ENCODE results near the gene DGCR6.
"Not testable (repeated sequence)": the region's sequence is repeated elsewhere in the genome, so short reads cannot be mapped to it uniquely, and the experiment has no call there.

Gene DGCR6

GRCh38 chr22:18934688-18935087 is 28.6 kb downstream of the DGCR6 start:
- not testable (repeated sequence) for H3K4me1 ChIP-seq (ENCODE audit: insufficient read depth, low read length); H3K36me3 ChIP-seq (ENCODE audit: insufficient read depth, low read length)

GRCh38 chr22:18935889-18936529 is 29.9 kb downstream of the DGCR6 start, which contains the start of gene PRODH:
PRODH (minus strand) TSS chr22:18936293; CDS start chr22:18936287, 6 bp downstream.
- no peaks in the 10 kb centered on the region for H3K4me1 ChIP-seq (ENCODE audit: insufficient read depth, low read length)
- H3K36me3 ChIP-seq (ENCODE audit: insufficient read depth, low read length), result no peaks in the 10 kb centered on the region
- H3K4me3 ChIP-seq (ENCODE audit: low read depth in 1 of 2, low read length in 2 of 2), result no peak within 1 kb of the TSS
- no peak within 1 kb of the TSS for H3K9ac ChIP-seq (ENCODE audit: low read length)
- H3K9me3 ChIP-seq (ENCODE audit: low read length), result no peaks in the 10 kb centered on the region
- no peak within 1 kb of the TSS for H3K27ac ChIP-seq (ENCODE audit: low read depth, low read length)
- H3K27me3 ChIP-seq (ENCODE audit: control insufficient read depth in 1 of 2, insufficient read depth in 2 of 2, low read length in 2 of 2), result no peaks in the 10 kb centered on the region

More at GRCh38 chr22:18934688-18935087, 28.6 kb downstream of the DGCR6 start:
- not testable (repeated sequence) for H3K4me3 ChIP-seq (ENCODE audit: low read depth in 1 of 2, low read length in 2 of 2); H3K9ac ChIP-seq (ENCODE audit: low read length); H3K27me3 ChIP-seq (ENCODE audit: control insufficient read depth in 1 of 2, insufficient read depth in 2 of 2, low read length in 2 of 2); H3K9me3 ChIP-seq (ENCODE audit: low read length); H3K27ac ChIP-seq (ENCODE audit: low read depth, low read length)

GRCh38 chr22:18938691-18939090 is 32.6 kb downstream of the DGCR6 start:
- not testable (repeated sequence) for H3K27me3 ChIP-seq (ENCODE audit: control insufficient read depth in 1 of 2, insufficient read depth in 2 of 2, low read length in 2 of 2); H3K9me3 ChIP-seq (ENCODE audit: low read length); H3K27ac ChIP-seq (ENCODE audit: low read depth, low read length); H3K9ac ChIP-seq (ENCODE audit: low read length); H3K36me3 ChIP-seq (ENCODE audit: insufficient read depth, low read length); H3K4me1 ChIP-seq (ENCODE audit: insufficient read depth, low read length); H3K4me3 ChIP-seq (ENCODE audit: low read depth in 1 of 2, low read length in 2 of 2)

GRCh38 chr22:18947105-18947504 is 41.0 kb downstream of the DGCR6 start:
- not testable (repeated sequence) for H3K36me3 ChIP-seq (ENCODE audit: insufficient read depth, low read length); H3K4me1 ChIP-seq (ENCODE audit: insufficient read depth, low read length); H3K9ac ChIP-seq (ENCODE audit: low read length); H3K9me3 ChIP-seq (ENCODE audit: low read length); H3K27ac ChIP-seq (ENCODE audit: low read depth, low read length); H3K4me3 ChIP-seq (ENCODE audit: low read depth in 1 of 2, low read length in 2 of 2); H3K27me3 ChIP-seq (ENCODE audit: control insufficient read depth in 1 of 2, insufficient read depth in 2 of 2, low read length in 2 of 2)

- Histone ChIP-seq H3K9ac (ENCODE audit: low read length) (no peak overlapping the region), H3K27me3 (ENCODE audit: control insufficient read depth in 1 of 2, insufficient read depth in 2 of 2, low read length in 2 of 2) (no peaks in the 10 kb centered on the region), H3K9me3 (ENCODE audit: low read length) (no peaks in the 10 kb centered on the region), H3K4me1 (ENCODE audit: insufficient read depth, low read length) (no peaks in the 10 kb centered on the region), H3K36me3 (ENCODE audit: insufficient read depth, low read length) (no peaks in the 10 kb centered on the region), H3K27ac (ENCODE audit: low read depth, low read length) (no peak overlapping the region), H3K4me3 (ENCODE audit: low read depth in 1 of 2, low read length in 2 of 2) (no peak overlapping the region)
Measured at GRCh38 chr22:18947905-18948304, 41.8 kb downstream of the DGCR6 start.

GRCh38 chr22:18950141-18950540 is 44.0 kb downstream of the DGCR6 start:
- Histone ChIP-seq H3K27me3 (ENCODE audit: control insufficient read depth in 1 of 2, insufficient read depth in 2 of 2, low read length in 2 of 2) (no peaks in the 10 kb centered on the region), H3K9me3 (ENCODE audit: low read length) (no peaks in the 10 kb centered on the region), H3K27ac (ENCODE audit: low read depth, low read length) (no peak overlapping the region), H3K4me3 (ENCODE audit: low read depth in 1 of 2, low read length in 2 of 2) (no peak overlapping the region), H3K4me1 (ENCODE audit: insufficient read depth, low read length) (no peaks in the 10 kb centered on the region), H3K9ac (ENCODE audit: low read length) (no peak overlapping the region), H3K36me3 (ENCODE audit: insufficient read depth, low read length) (no peaks in the 10 kb centered on the region)

- Histone ChIP-seq H3K9ac (ENCODE audit: low read length) (no peak overlapping the region), H3K4me3 (ENCODE audit: low read depth in 1 of 2, low read length in 2 of 2) (no peak overlapping the region), H3K27ac (ENCODE audit: low read depth, low read length) (no peak overlapping the region), H3K27me3 (ENCODE audit: control insufficient read depth in 1 of 2, insufficient read depth in 2 of 2, low read length in 2 of 2) (no peaks in the 10 kb centered on the region), H3K4me1 (ENCODE audit: insufficient read depth, low read length) (no peaks in the 10 kb centered on the region), H3K36me3 (ENCODE audit: insufficient read depth, low read length) (no peaks in the 10 kb centered on the region), H3K9me3 (ENCODE audit: low read length) (no peaks in the 10 kb centered on the region)
Measured at GRCh38 chr22:18952022-18952421, 45.9 kb downstream of the DGCR6 start.

GRCh38 chr22:18953128-18953527 is 47.0 kb downstream of the DGCR6 start:
- H3K4me1 ChIP-seq (ENCODE audit: insufficient read depth, low read length); H3K27me3 ChIP-seq (ENCODE audit: control insufficient read depth in 1 of 2, insufficient read depth in 2 of 2, low read length in 2 of 2); H3K4me3 ChIP-seq (ENCODE audit: low read depth in 1 of 2, low read length in 2 of 2); H3K9ac ChIP-seq (ENCODE audit: low read length); H3K9me3 ChIP-seq (ENCODE audit: low read length); H3K36me3 ChIP-seq (ENCODE audit: insufficient read depth, low read length); H3K27ac ChIP-seq (ENCODE audit: low read depth, low read length): not testable (repeated sequence)

- H3K9ac ChIP-seq (ENCODE audit: low read length); H3K27ac ChIP-seq (ENCODE audit: low read depth, low read length); H3K9me3 ChIP-seq (ENCODE audit: low read length); H3K4me3 ChIP-seq (ENCODE audit: low read depth in 1 of 2, low read length in 2 of 2); H3K27me3 ChIP-seq (ENCODE audit: control insufficient read depth in 1 of 2, insufficient read depth in 2 of 2, low read length in 2 of 2); H3K4me1 ChIP-seq (ENCODE audit: insufficient read depth, low read length); H3K36me3 ChIP-seq (ENCODE audit: insufficient read depth, low read length): not testable (repeated sequence)
Measured at GRCh38 chr22:18954303-18954989, 48.3 kb downstream of the DGCR6 start.

- no peak overlapping the region for H3K9ac ChIP-seq (ENCODE audit: low read length)
- H3K4me3 ChIP-seq (ENCODE audit: low read depth in 1 of 2, low read length in 2 of 2), result no peak overlapping the region
- no peaks in the 10 kb centered on the region for H3K9me3 ChIP-seq (ENCODE audit: low read length)
- no peaks in the 10 kb centered on the region for H3K4me1 ChIP-seq (ENCODE audit: insufficient read depth, low read length)
- H3K36me3 ChIP-seq (ENCODE audit: insufficient read depth, low read length), result no peaks in the 10 kb centered on the region
- no peaks in the 10 kb centered on the region for H3K27me3 ChIP-seq (ENCODE audit: control insufficient read depth in 1 of 2, insufficient read depth in 2 of 2, low read length in 2 of 2)
- no peak overlapping the region for H3K27ac ChIP-seq (ENCODE audit: low read depth, low read length)
Measured at GRCh38 chr22:18954990-18955571, 49.0 kb downstream of the DGCR6 start.

GRCh38 chr22:18955696-18956095 is 49.6 kb downstream of the DGCR6 start:
- H3K9me3 ChIP-seq (ENCODE audit: low read length), result no peaks in the 10 kb centered on the region

More at GRCh38 chr22:18955696-18956095, 49.6 kb downstream of the DGCR6 start:
- no peaks in the 10 kb centered on the region for H3K36me3 ChIP-seq (ENCODE audit: insufficient read depth, low read length)
- no peak overlapping the region for H3K9ac ChIP-seq (ENCODE audit: low read length)
- no peaks in the 10 kb centered on the region for H3K27me3 ChIP-seq (ENCODE audit: control insufficient read depth in 1 of 2, insufficient read depth in 2 of 2, low read length in 2 of 2)
- no peak overlapping the region for H3K27ac ChIP-seq (ENCODE audit: low read depth, low read length)
- H3K4me1 ChIP-seq (ENCODE audit: insufficient read depth, low read length), result no peaks in the 10 kb centered on the region
- no peak overlapping the region for H3K4me3 ChIP-seq (ENCODE audit: low read depth in 1 of 2, low read length in 2 of 2)

Data from muscle layer of colon (tissue), 2 donors.